Uterus (tissue), 4 donors: ENCODE data around the gene GMNC. TPM values are rescaled to one million over a fixed set of nuclear protein-coding genes. Genes with fewer than 3 reads are reported as not detected.

ENCODE experiments used
- DNase-seq, 2 donors: peaks; one replicate each; pipeline ENCODE4 v3.0.0-alpha.2; 2019 to 2020
- H3K27ac ChIP-seq, 2 donors: fragments of 200-600 bp; sonication (generic); 1 replicate in 1 of 2; 2 replicates in 1 of 2; pipeline ENCODE4 v1.5.1; 2016 to 2018
- H3K27me3 ChIP-seq, 2 donors: fragments of 200-600 bp; sonication (generic); one replicate each; pipeline ENCODE4 v1.5.1; 2018 to 2019; ENCODE audit warnings: control low read depth in 1 of 2
- H3K36me3 ChIP-seq, 2 donors: fragments of 200-600 bp; sonication (generic); one replicate each; pipeline ENCODE4 v1.5.1; 2019; ENCODE audit warnings: control low read depth in 1 of 2
- H3K4me1 ChIP-seq, 2 donors: fragments of 200-600 bp; sonication (generic); one replicate each; pipeline ENCODE4 v1.5.1; 2018 to 2019; ENCODE audit warnings: control low read depth in 1 of 2
- H3K4me3 ChIP-seq, 2 donors: fragments of 200-600 bp; sonication (generic); 1 replicate in 1 of 2; 2 replicates in 1 of 2; pipeline ENCODE4 v1.5.1; 2018 to 2019; ENCODE audit warnings: mild to moderate bottlenecking in 1 of 2
- H3K9me3 ChIP-seq, 2 donors: fragments of 200-600 bp; sonication (generic); one replicate each; pipeline ENCODE4 v1.5.1; 2019; ENCODE audit warnings: control low read depth in 1 of 2
- POLR2A ChIP-seq, 2 donors: fragments of 450-650 bp; IDR thresholded peaks; one replicate each; pipeline ENCODE4 v1.6.1; 2016; ENCODE audit warnings: antibody characterized with exemption in 2 of 2, mild to moderate bottlenecking in 1 of 2, moderate library complexity in 1 of 2
- intact Hi-C: fragments of 100-400 bp; cut with DNase I; formaldehyde crosslinking; loops from one replicate; pipeline ENCODE4 v1.15.1; 2023; ENCODE audit warnings: low total_unique reads
- total RNA-seq, 4 donors: library from RNA; depleted of rRNA in 3 of 4; stranded (reverse); fragments of >200 nt in 3 of 4; gene quantifications; one replicate each; pipeline versions ENCODE4 v1.1.0 to v1.2.4, GENCODE V29; 2014 to 2023
- TF ChIP-seq, protein P1 (sequence below), 4 experiments: fragments of 200-600 bp in 2 of 4; fragments of 450-650 bp in 2 of 4; sonication (generic) in 2 of 4; IDR thresholded peaks; one replicate each; pipeline ENCODE4 v1.5.1; 2016 to 2019; ENCODE audit warnings: antibody characterized with exemption in 4 of 4, mild to moderate bottlenecking in 2 of 4, moderate library complexity in 1 of 4
- donor health status: DM: yes; HTN: yes; CAD: no.

The GMNC gene
- total RNA-seq, 4 donors from 2014 or later: 0.64 to 2.6 (median 0.88) TPM; not detected in 1

DNA sequence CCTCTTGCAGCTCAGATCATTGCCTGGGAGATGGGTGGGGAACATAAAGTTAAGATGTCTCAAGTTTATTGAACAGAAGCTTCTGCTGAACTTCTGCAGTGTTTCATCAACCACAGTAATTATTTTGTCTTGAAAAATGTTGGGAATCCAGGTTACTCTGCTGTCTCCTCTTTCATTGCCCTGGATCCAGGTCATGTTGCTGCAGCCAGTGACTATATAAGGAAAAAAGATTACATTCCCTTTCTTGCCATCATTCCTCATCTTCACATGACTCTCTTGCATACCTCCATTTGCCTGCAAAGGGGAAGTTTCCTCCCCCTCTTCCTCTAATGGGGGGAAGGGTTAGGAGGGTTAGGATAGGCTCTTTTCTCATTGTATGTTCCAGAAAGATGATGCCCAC, 15.1 kb downstream of the GMNC start:
- intact Hi-C loops: no loop called here
- peaks cover 0 to 11% of the 10 kb centered on the region in 2 donors for H3K27me3 ChIP-seq
- H3K9me3 ChIP-seq: no peaks in the 10 kb centered on the region
- no peak overlapping the region for H3K4me3 ChIP-seq
- no peaks in the 10 kb centered on the region for H3K36me3 ChIP-seq
- H3K27ac ChIP-seq: no peak overlapping the region
- no peaks in the 10 kb centered on the region for H3K4me1 ChIP-seq
- TF ChIP-seq, protein P1, sequence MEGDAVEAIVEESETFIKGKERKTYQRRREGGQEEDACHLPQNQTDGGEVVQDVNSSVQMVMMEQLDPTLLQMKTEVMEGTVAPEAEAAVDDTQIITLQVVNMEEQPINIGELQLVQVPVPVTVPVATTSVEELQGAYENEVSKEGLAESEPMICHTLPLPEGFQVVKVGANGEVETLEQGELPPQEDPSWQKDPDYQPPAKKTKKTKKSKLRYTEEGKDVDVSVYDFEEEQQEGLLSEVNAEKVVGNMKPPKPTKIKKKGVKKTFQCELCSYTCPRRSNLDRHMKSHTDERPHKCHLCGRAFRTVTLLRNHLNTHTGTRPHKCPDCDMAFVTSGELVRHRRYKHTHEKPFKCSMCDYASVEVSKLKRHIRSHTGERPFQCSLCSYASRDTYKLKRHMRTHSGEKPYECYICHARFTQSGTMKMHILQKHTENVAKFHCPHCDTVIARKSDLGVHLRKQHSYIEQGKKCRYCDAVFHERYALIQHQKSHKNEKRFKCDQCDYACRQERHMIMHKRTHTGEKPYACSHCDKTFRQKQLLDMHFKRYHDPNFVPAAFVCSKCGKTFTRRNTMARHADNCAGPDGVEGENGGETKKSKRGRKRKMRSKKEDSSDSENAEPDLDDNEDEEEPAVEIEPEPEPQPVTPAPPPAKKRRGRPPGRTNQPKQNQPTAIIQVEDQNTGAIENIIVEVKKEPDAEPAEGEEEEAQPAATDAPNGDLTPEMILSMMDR (IDR thresholded peaks at IDR 0.05): no peak
- no peak for TF ChIP-seq POLR2A (IDR thresholded peaks at IDR 0.05)
- DNase-seq: no peak

DNA sequence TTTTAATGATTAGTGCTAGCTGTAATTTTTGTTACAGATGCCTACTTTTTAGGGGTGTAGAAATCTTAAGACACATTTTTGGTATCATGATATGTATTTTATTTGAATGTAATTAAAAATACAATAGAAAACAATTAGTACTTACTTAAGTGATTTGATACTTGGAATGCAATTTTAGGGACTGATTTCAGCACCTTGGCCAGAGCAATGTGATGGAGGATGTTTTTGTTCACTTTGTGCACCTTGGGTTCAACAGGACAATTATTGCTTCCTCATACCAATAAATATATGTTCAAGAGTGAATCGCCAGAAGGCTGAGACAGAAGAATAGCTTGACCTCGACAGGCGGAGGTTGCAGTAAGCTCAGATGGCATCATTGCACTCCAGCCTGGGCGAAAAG, 22.3 kb downstream of the GMNC start:
- intact Hi-C loops: no loop called here
- Histone ChIP-seq H3K36me3 (no peaks in the 10 kb centered on the region), H3K4me3 (no peak overlapping the region), H3K27me3 (peaks cover 0 to 7% of the 10 kb centered on the region in 2 donors), H3K4me1 (no peaks in the 10 kb centered on the region), H3K27ac (no peak overlapping the region), H3K9me3 (no peaks in the 10 kb centered on the region)
- DNase-seq: no peak
- TF ChIP-seq, protein P1 (IDR thresholded peaks at IDR 0.05): no peak
- TF ChIP-seq POLR2A (IDR thresholded peaks at IDR 0.05): no peak

DNA sequence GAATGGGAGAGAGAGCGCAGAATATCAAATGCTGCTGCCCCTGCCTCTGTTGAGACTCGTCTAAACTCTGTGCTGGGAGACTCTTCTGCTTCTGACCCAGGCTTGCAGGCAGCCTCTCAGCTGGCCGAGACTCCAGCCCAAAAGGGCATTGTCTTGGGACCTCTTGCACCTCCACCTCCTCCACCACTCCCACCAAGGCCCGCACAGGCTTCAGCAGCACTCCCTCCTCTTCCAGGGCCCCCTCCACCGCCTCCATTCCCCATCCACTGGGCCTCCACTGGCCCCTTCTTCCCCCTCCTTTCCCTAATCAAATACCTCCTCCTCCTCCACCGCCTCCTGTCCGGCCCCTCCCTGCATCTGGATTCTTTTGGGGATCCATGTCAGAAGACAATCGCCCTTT, 31.3 kb downstream of the GMNC start:
- Histone ChIP-seq H3K9me3 (no peaks in the 10 kb centered on the region), H3K4me3 (no peak overlapping the region), H3K4me1 (no peaks in the 10 kb centered on the region), H3K27me3 (no peaks in the 10 kb centered on the region), H3K27ac (no peak overlapping the region), H3K36me3 (no peaks in the 10 kb centered on the region)
- intact Hi-C loops: no loop called here
- TF ChIP-seq POLR2A (IDR thresholded peaks at IDR 0.05): no peak
- TF ChIP-seq, protein P1 (IDR thresholded peaks at IDR 0.05): no peak
- no peak for DNase-seq

DNA sequence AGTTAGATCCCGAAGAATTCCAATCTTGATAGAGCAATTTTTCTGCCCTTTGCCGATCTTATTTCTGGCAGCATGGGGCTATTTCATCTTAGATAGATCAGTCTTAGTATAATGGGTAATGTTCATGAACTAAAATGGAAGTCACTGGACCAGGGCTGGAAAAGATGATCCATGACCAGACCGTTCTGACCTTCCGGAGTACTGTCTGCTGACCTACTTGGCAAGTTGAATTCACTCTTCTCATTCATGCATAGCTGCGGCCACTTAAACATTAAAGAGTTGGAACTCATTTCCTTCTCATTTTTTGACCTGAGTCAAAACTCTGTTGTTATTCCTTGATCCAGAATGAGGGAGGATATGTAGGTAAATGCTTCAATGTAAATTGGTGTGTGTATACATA, 32.5 kb downstream of the GMNC start:
- no peak overlapping the region for H3K27ac ChIP-seq
- H3K36me3 ChIP-seq: no peaks in the 10 kb centered on the region
- no peak for DNase-seq
- no peaks in the 10 kb centered on the region for H3K27me3 ChIP-seq
- TF ChIP-seq, protein P1 (IDR thresholded peaks at IDR 0.05): no peak
- no peak for TF ChIP-seq POLR2A (IDR thresholded peaks at IDR 0.05)
- intact Hi-C loops: no loop called here
- H3K4me3 ChIP-seq: no peak overlapping the region
- H3K4me1 ChIP-seq: no peaks in the 10 kb centered on the region
- H3K9me3 ChIP-seq: no peaks in the 10 kb centered on the region

DNA sequence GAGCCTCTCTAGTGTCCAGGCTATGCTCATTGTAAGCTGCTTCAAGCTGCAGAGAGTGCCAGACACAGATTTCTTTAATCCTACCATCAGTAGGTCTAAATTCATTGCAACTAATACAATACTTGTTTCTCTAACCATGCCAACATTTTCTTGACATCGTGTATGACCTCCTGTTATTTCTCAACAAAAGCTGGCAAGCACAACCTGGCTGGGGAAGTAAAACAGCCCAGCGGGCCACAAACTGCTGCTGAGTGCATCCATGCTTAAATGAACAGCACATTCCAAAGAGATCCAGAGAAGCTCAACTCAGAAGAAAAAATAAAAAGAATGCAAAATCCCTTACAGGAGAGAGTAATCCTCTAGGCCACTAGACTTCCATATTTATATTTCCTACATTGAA, 36.5 kb downstream of the GMNC start:
- DNase-seq: no peak
- H3K4me3 ChIP-seq: no peak overlapping the region
- no peaks in the 10 kb centered on the region for H3K9me3 ChIP-seq
- intact Hi-C loops: no loop called here
- no peaks in the 10 kb centered on the region for H3K27me3 ChIP-seq
- no peaks in the 10 kb centered on the region for H3K4me1 ChIP-seq
- no peak for TF ChIP-seq POLR2A (IDR thresholded peaks at IDR 0.05)
- TF ChIP-seq, protein P1 (IDR thresholded peaks at IDR 0.05): no peak
- H3K36me3 ChIP-seq: no peaks in the 10 kb centered on the region
- H3K27ac ChIP-seq: no peak overlapping the region
